ENCODE data around the gene MAGI2.

- TF ChIP-seq, protein P1, sequence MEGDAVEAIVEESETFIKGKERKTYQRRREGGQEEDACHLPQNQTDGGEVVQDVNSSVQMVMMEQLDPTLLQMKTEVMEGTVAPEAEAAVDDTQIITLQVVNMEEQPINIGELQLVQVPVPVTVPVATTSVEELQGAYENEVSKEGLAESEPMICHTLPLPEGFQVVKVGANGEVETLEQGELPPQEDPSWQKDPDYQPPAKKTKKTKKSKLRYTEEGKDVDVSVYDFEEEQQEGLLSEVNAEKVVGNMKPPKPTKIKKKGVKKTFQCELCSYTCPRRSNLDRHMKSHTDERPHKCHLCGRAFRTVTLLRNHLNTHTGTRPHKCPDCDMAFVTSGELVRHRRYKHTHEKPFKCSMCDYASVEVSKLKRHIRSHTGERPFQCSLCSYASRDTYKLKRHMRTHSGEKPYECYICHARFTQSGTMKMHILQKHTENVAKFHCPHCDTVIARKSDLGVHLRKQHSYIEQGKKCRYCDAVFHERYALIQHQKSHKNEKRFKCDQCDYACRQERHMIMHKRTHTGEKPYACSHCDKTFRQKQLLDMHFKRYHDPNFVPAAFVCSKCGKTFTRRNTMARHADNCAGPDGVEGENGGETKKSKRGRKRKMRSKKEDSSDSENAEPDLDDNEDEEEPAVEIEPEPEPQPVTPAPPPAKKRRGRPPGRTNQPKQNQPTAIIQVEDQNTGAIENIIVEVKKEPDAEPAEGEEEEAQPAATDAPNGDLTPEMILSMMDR (conservative IDR thresholded peaks at IDR 0.05; ENCODE audit: low read length) = no peak
- TF ChIP-seq EZH2phosphoT487 (IDR thresholded peaks at IDR 0.05; ENCODE audit: borderline replicate concordance, low read depth, low read length) = no peak
These were observed 169.3 kb downstream of the MAGI2 start for GRCh38 chr7:79284211-79284610.
